ENCODE results near the gene PPL.

GRCh38 chr16:4891097-4891885 is 45.7 kb downstream of the PPL start:
- no peak for TF ChIP-seq EZH2 (IDR thresholded peaks at IDR 0.05; ENCODE audit: borderline replicate concordance, low read depth, low read length, poor library complexity, severe bottlenecking)
- TF ChIP-seq CTCF (conservative IDR thresholded peaks at IDR 0.05; ENCODE audit: low read depth, low read length), result no peak
